GM23338 (cell line): ENCODE results near the gene ANKRD13B.

Source experiments
- CTCF ChIP-seq, 2 experiments: fragments of 200-600 bp in 1 of 2; sonication (generic) in 1 of 2; conservative IDR thresholded peaks; 2 replicates each; pipeline versions ENCODE4 v1.5.1 to v1.6.1; 2016 to 2017; ENCODE audit warnings: antibody characterized with exemption in 2 of 2, low read depth in 2 of 2, mild to moderate bottlenecking in 2 of 2, moderate library complexity in 1 of 2
- ETS1 ChIP-seq: IDR thresholded peaks from 2 replicates; pipeline ENCODE4 v1.6.1; 2016; ENCODE audit warnings: antibody characterized with exemption
- POLR2AphosphoS5 ChIP-seq: IDR thresholded peaks from 2 replicates; pipeline ENCODE4 v1.6.1; 2016; ENCODE audit warnings: antibody characterized with exemption, low read depth
- STAT1 ChIP-seq: IDR thresholded peaks from one replicate; pipeline ENCODE4 v1.6.1; 2016; ENCODE audit warnings: antibody characterized with exemption; ENCODE audit not compliant: unreplicated experiment
- ZNF462 ChIP-seq: fragments of 250-450 bp; sonication (Bioruptor Pico); IDR thresholded peaks from 2 replicates; pipeline ENCODE4 v1.5.0; 2020; ENCODE audit warnings: mild to moderate bottlenecking, moderate library complexity

- TF ChIP-seq CTCF (conservative IDR thresholded peaks at IDR 0.05; ENCODE audit: low read depth in 2 of 2) (no peak), ZNF462 (CRISPR knock-in tag) (no peak), POLR2AphosphoS5 (no peak), ETS1 (no peak), STAT1 (no peak)
These were observed 23.5 kb upstream of the ANKRD13B start for GRCh38 chr17:29569245-29569950.
